Natural killer cell (primary cell): ENCODE measurements around the gene HAUS7. TPM values are rescaled to one million over a fixed set of nuclear protein-coding genes. Genes with fewer than 3 reads are reported as not detected.

Source experiments
- ATAC-seq, 3 donors: fragments of 150-1000 bp in 2 of 3; fragments of 200-7000 bp in 1 of 3; cut with Tn5 transposase; 1 replicate in 1 of 3; 2 replicates in 2 of 3; pipeline ENCODE4 v1.10.0; 2021; ENCODE audit warnings: mild to moderate bottlenecking in 2 of 3, moderate library complexity in 2 of 3
- DNase-seq, 2 donors: peaks; one replicate each; pipeline versions ENCODE4 v3.0.0 to v3.0.0-alpha.2; 2013 to 2021; ENCODE audit warnings: mixed read lengths in 1 of 2
- H3K27ac ChIP-seq: one replicate; pipeline ENCODE4 v1.5.1; 2013; ENCODE audit warnings: mild to moderate bottlenecking, low read length
- H3K27me3 ChIP-seq: one replicate; pipeline ENCODE4 v1.6.1; 2013; ENCODE audit warnings: low read length; ENCODE audit not compliant: control insufficient read depth, insufficient read depth
- H3K36me3 ChIP-seq: one replicate; pipeline ENCODE4 v1.6.1; 2013; ENCODE audit warnings: low read length; ENCODE audit not compliant: control insufficient read depth, insufficient read depth
- H3K4me1 ChIP-seq: one replicate; pipeline ENCODE4 v1.6.1; 2013; ENCODE audit warnings: low read length; ENCODE audit not compliant: control insufficient read depth, insufficient read depth
- H3K4me3 ChIP-seq: one replicate; pipeline ENCODE4 v1.5.1; 2013; ENCODE audit warnings: low read length
- H3K9me3 ChIP-seq: one replicate; pipeline ENCODE4 v1.6.1; 2013; ENCODE audit warnings: low read length; ENCODE audit not compliant: control insufficient read depth, insufficient read depth
- H3K27ac Mint-ChIP-seq, 2 donors: one replicate each; pipeline ENCODE4 v1.8.0; 2022; ENCODE audit warnings: mild to moderate bottlenecking in 2 of 2, mixed read lengths in 2 of 2, moderate library complexity in 1 of 2
- H3K27me3 Mint-ChIP-seq, 2 donors: one replicate each; pipeline ENCODE4 v1.8.0; 2022; ENCODE audit warnings: low read depth in 2 of 2, mixed read lengths in 2 of 2
- H3K36me3 Mint-ChIP-seq: one replicate; pipeline ENCODE4 v1.8.0; 2022; ENCODE audit warnings: mixed read lengths
- H3K4me1 Mint-ChIP-seq, 2 donors: one replicate each; pipeline ENCODE4 v1.8.0; 2022; ENCODE audit warnings: mixed read lengths in 2 of 2
- H3K4me3 Mint-ChIP-seq: one replicate; pipeline ENCODE4 v1.8.0; 2022; ENCODE audit warnings: mild to moderate bottlenecking, moderate library complexity, mixed read lengths
- H3K9me3 Mint-ChIP-seq, 2 donors: one replicate each; pipeline ENCODE4 v1.8.0; 2022; ENCODE audit warnings: mixed read lengths in 2 of 2
- WGBS: methylation state at CpG from one replicate; pipeline ENCODE4 v1.1.7; 2013; ENCODE audit warnings: missing lambda C conversion rate; ENCODE audit not compliant: insufficient coverage; 5-methylcytosine and 5-hydroxymethylcytosine counted together
- intact Hi-C: fragments of 100-400 bp; cut with micrococcal nuclease; formaldehyde crosslinking; loops from one replicate; pipeline ENCODE4 v1.14.2; 2022
- total RNA-seq, 4 donors: library from RNA; stranded (reverse); fragments of 120-200 nt in 1 of 4; gene quantifications; one replicate each; pipeline versions ENCODE4 v1.2.3 to v1.2.4, GENCODE V29; 2013 to 2022
- TF ChIP-seq, protein P1 (sequence below): fragments of 200-600 bp; IDR thresholded peaks from one replicate; pipeline ENCODE4 v1.8.0; 2022; ENCODE audit warnings: antibody characterized with exemption

Gene HAUS7
- total RNA-seq, 3 donors from 2014 or later (not counting 1 experiment from before 2014, with no cell fraction given), result 27.4 to 33.1 (median 31.9) TPM

DNA sequence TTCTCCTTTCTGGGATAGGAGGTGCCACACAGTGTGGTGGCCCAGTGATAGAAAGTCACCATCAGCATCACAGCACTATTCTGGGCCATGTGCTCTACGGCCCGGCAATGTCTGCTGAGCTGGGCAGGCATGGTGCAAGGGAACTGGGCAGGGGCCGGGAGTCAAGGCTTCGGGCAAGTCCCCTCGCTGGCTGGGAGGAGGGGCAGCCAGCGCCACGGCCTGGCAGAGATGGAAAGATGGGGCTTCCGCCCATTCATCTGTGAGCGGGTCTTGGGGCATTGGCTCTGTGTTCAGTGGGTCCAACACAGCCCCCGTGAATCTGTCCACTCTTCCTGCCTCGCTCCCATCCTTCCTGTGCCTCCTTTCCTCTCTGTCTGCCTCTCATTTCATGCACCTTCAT is 40.0 kb upstream of the HAUS7 start:
- Histone ChIP-seq H3K4me1 (peaks cover 6% of the 10 kb centered on the region), H3K4me3 (no peak overlapping the region), H3K9me3 (no peaks in the 10 kb centered on the region), H3K36me3 (no peaks in the 10 kb centered on the region), H3K27ac (no peak overlapping the region), H3K27me3 (no peaks in the 10 kb centered on the region)
- peaks cover 4% of the 10 kb centered on the region in 2 donors for H3K4me1 Mint-ChIP-seq
- no peak for ATAC-seq
- intact Hi-C loops, result no loop called here
- TF ChIP-seq, protein P1, sequence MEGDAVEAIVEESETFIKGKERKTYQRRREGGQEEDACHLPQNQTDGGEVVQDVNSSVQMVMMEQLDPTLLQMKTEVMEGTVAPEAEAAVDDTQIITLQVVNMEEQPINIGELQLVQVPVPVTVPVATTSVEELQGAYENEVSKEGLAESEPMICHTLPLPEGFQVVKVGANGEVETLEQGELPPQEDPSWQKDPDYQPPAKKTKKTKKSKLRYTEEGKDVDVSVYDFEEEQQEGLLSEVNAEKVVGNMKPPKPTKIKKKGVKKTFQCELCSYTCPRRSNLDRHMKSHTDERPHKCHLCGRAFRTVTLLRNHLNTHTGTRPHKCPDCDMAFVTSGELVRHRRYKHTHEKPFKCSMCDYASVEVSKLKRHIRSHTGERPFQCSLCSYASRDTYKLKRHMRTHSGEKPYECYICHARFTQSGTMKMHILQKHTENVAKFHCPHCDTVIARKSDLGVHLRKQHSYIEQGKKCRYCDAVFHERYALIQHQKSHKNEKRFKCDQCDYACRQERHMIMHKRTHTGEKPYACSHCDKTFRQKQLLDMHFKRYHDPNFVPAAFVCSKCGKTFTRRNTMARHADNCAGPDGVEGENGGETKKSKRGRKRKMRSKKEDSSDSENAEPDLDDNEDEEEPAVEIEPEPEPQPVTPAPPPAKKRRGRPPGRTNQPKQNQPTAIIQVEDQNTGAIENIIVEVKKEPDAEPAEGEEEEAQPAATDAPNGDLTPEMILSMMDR, result no peak
- H3K4me3 Mint-ChIP-seq, result no peak overlapping the region
- WGBS, result 93% methylated on average over 11 of the region's 11 CpGs
- H3K27me3 Mint-ChIP-seq, result peaks cover 0 to 2% of the 10 kb centered on the region in 2 donors
- H3K27ac Mint-ChIP-seq, result no peak overlapping the region
- H3K9me3 Mint-ChIP-seq, result no peaks in the 10 kb centered on the region
- H3K36me3 Mint-ChIP-seq, result no peaks in the 10 kb centered on the region
- no peak for DNase-seq

GRCh38 chrX:153509592-153509991 is 39.2 kb upstream of the HAUS7 start:
- H3K27ac Mint-ChIP-seq, result no peak overlapping the region
- DNase-seq (no peak), ATAC-seq (no peak)
- WGBS, result 92% methylated on average over 14 of the region's 14 CpGs
- TF ChIP-seq, protein P1, result no peak
- H3K27ac ChIP-seq, result no peak overlapping the region
- no peaks in the 10 kb centered on the region for H3K36me3 ChIP-seq
- no peaks in the 10 kb centered on the region for H3K27me3 ChIP-seq
- intact Hi-C loops, result loop anchor here (5.0 kb wide), 2 partner anchors 37 to 177 kb away; partner anchors contain the start of genes HAUS7 and ZNF275
- peaks cover 0 to 2% of the 10 kb centered on the region in 2 donors for H3K27me3 Mint-ChIP-seq
- H3K4me3 Mint-ChIP-seq, result no peak overlapping the region
- H3K36me3 Mint-ChIP-seq, result no peaks in the 10 kb centered on the region
- peaks cover 6% of the 10 kb centered on the region for H3K4me1 ChIP-seq
- no peak overlapping the region for H3K4me3 ChIP-seq
- H3K9me3 Mint-ChIP-seq, result no peaks in the 10 kb centered on the region
- no peaks in the 10 kb centered on the region for H3K9me3 ChIP-seq
- peaks cover 4% of the 10 kb centered on the region in 2 donors for H3K4me1 Mint-ChIP-seq

- Histone ChIP-seq H3K9me3 (no peaks in the 10 kb centered on the region), H3K4me1 (peaks cover 6% of the 10 kb centered on the region), H3K27me3 (no peaks in the 10 kb centered on the region), H3K36me3 (no peaks in the 10 kb centered on the region), H3K4me3 (no peak overlapping the region), H3K27ac (no peak overlapping the region)
- ATAC-seq (peak; percentile 92 to 99 (median 98)), DNase-seq (peak; percentile 75 to 89)
- H3K4me1 Mint-ChIP-seq, result peaks cover 4% of the 10 kb centered on the region in 2 donors
- H3K27ac Mint-ChIP-seq, result peak overlapping the region in 1 of 2 donors; percentile 36
- 24% methylated on average over 17 of the region's 19 CpGs for WGBS
- TF ChIP-seq, protein P1, result peak; percentile 58
- no peaks in the 10 kb centered on the region for H3K9me3 Mint-ChIP-seq
- no peak overlapping the region for H3K4me3 Mint-ChIP-seq
- H3K27me3 Mint-ChIP-seq, result peaks cover 0 to 2% of the 10 kb centered on the region in 2 donors
- intact Hi-C loops, result loop anchor here (1.0 to 5.0 kb wide), 5 partner anchors 35 to 566 kb away; partner anchors contain the start of genes HAUS7 and ZNF275
- no peaks in the 10 kb centered on the region for H3K36me3 Mint-ChIP-seq
Observed at GRCh38 chrX:153507484-153508178, 37.3 kb upstream of the HAUS7 start.
